Measurements from ENCODE around the gene ZNF670.
"Not testable (repeated sequence)": the region's sequence is repeated elsewhere in the genome, so short reads cannot be mapped to it uniquely, and the experiment has no call there.

The ZNF670 gene

GRCh38 chr1:247077876-247078257 lies 744 bp downstream of the ZNF670 start:
- FAIRE-seq (no peak), DNase-seq (ENCODE audit: insufficient read length) (no peak)
- TF ChIP-seq POLR2A (IDR thresholded peaks at IDR 0.05; ENCODE audit: low read depth, low read length) = no peak
- no peak for TF ChIP-seq POLR2AphosphoS5 (IDR thresholded peaks at IDR 0.05; ENCODE audit: low read depth, low read length)
- no peak for TF ChIP-seq TAF1 (IDR thresholded peaks at IDR 0.05; ENCODE audit: borderline replicate concordance, low read depth, low read length)

- TF ChIP-seq POLR2AphosphoS5 (IDR thresholded peaks at IDR 0.05; ENCODE audit: low read depth, low read length) = no peak
- TF ChIP-seq TAF1 (IDR thresholded peaks at IDR 0.05; ENCODE audit: borderline replicate concordance, low read depth, low read length) = no peak
- TF ChIP-seq POLR2A (IDR thresholded peaks at IDR 0.05; ENCODE audit: low read depth, low read length) = no peak
- FAIRE-seq (no peak), DNase-seq (ENCODE audit: insufficient read length) (no peak)
Observed at GRCh38 chr1:247077213-247077612, 1.4 kb downstream of the ZNF670 start.

GRCh38 chr1:247070645-247071044 lies 8.0 kb downstream of the ZNF670 start:
- TF ChIP-seq POLR2AphosphoS5 (IDR thresholded peaks at IDR 0.05; ENCODE audit: low read depth, low read length) (no peak), POLR2A (IDR thresholded peaks at IDR 0.05; ENCODE audit: low read depth, low read length) (no peak), TAF1 (IDR thresholded peaks at IDR 0.05; ENCODE audit: borderline replicate concordance, low read depth, low read length) (no peak)
- DNase-seq (ENCODE audit: insufficient read length) = no peak
- no peak for FAIRE-seq

- TF ChIP-seq TAF1 (IDR thresholded peaks at IDR 0.05; ENCODE audit: borderline replicate concordance, low read depth, low read length) (no peak), POLR2A (IDR thresholded peaks at IDR 0.05; ENCODE audit: low read depth, low read length) (no peak), POLR2AphosphoS5 (IDR thresholded peaks at IDR 0.05; ENCODE audit: low read depth, low read length) (no peak)
- FAIRE-seq (no peak), DNase-seq (ENCODE audit: insufficient read length) (no peak)
Observed at GRCh38 chr1:247064304-247064703, 14.3 kb downstream of the ZNF670 start.

GRCh38 chr1:247060771-247061170 lies 17.8 kb downstream of the ZNF670 start:
- TF ChIP-seq POLR2A (IDR thresholded peaks at IDR 0.05; ENCODE audit: low read depth, low read length) = no peak
- TF ChIP-seq TAF1 (IDR thresholded peaks at IDR 0.05; ENCODE audit: borderline replicate concordance, low read depth, low read length) = no peak
- no peak for DNase-seq (ENCODE audit: insufficient read length)
- FAIRE-seq = no peak

- no peak for FAIRE-seq
Observed at GRCh38 chr1:247056071-247056470, 22.5 kb downstream of the ZNF670 start.

GRCh38 chr1:247054992-247055415 lies 23.6 kb downstream of the ZNF670 start:
- TF ChIP-seq POLR2AphosphoS5 (IDR thresholded peaks at IDR 0.05; ENCODE audit: low read depth, low read length) (no peak), POLR2A (IDR thresholded peaks at IDR 0.05; ENCODE audit: low read depth, low read length) (no peak), TAF1 (IDR thresholded peaks at IDR 0.05; ENCODE audit: borderline replicate concordance, low read depth, low read length) (no peak)
- FAIRE-seq (no peak), DNase-seq (ENCODE audit: insufficient read length) (no peak)

More at GRCh38 chr1:247056071-247056470, 22.5 kb downstream of the ZNF670 start:
- DNase-seq (ENCODE audit: insufficient read length) = no peak
- TF ChIP-seq POLR2A (IDR thresholded peaks at IDR 0.05; ENCODE audit: low read depth, low read length) (no peak), POLR2AphosphoS5 (IDR thresholded peaks at IDR 0.05; ENCODE audit: low read depth, low read length) (no peak), TAF1 (IDR thresholded peaks at IDR 0.05; ENCODE audit: borderline replicate concordance, low read depth, low read length) (no peak)

- TF ChIP-seq POLR2AphosphoS5 (IDR thresholded peaks at IDR 0.05; ENCODE audit: low read depth, low read length) (no peak), TAF1 (IDR thresholded peaks at IDR 0.05; ENCODE audit: borderline replicate concordance, low read depth, low read length) (no peak), POLR2A (IDR thresholded peaks at IDR 0.05; ENCODE audit: low read depth, low read length) (no peak)
- no peak for FAIRE-seq
- DNase-seq (ENCODE audit: insufficient read length) = no peak
Observed at GRCh38 chr1:247047702-247048101, 30.9 kb downstream of the ZNF670 start.

- TF ChIP-seq TAF1 (IDR thresholded peaks at IDR 0.05; ENCODE audit: borderline replicate concordance, low read depth, low read length) (no peak), POLR2A (IDR thresholded peaks at IDR 0.05; ENCODE audit: low read depth, low read length) (no peak), POLR2AphosphoS5 (IDR thresholded peaks at IDR 0.05; ENCODE audit: low read depth, low read length) (no peak)
- FAIRE-seq = no peak
- no peak for DNase-seq (ENCODE audit: insufficient read length)
Observed at GRCh38 chr1:247047260-247047659, 31.4 kb downstream of the ZNF670 start.

- DNase-seq (ENCODE audit: insufficient read length) (no peak), FAIRE-seq (no peak)
- TF ChIP-seq POLR2A (IDR thresholded peaks at IDR 0.05; ENCODE audit: low read depth, low read length) (no peak), TAF1 (IDR thresholded peaks at IDR 0.05; ENCODE audit: borderline replicate concordance, low read depth, low read length) (no peak), POLR2AphosphoS5 (IDR thresholded peaks at IDR 0.05; ENCODE audit: low read depth, low read length) (no peak)
Observed at GRCh38 chr1:247043406-247043805, 35.2 kb downstream of the ZNF670 start.

GRCh38 chr1:247037511-247038320 lies 40.9 kb downstream of the ZNF670 start:
- FAIRE-seq = no peak
- TF ChIP-seq TAF1 (IDR thresholded peaks at IDR 0.05; ENCODE audit: borderline replicate concordance, low read depth, low read length) = no peak
- no peak for DNase-seq (ENCODE audit: insufficient read length)

- FAIRE-seq; DNase-seq (ENCODE audit: insufficient read length): not testable (repeated sequence)
Observed at GRCh38 chr1:247032306-247032705, 46.3 kb downstream of the ZNF670 start.

Measured in GM12892 (cell line).